ENCODE data around the gene UROD. TPM values are rescaled to one million over a fixed set of nuclear protein-coding genes. Genes with fewer than 3 reads are reported as not detected.

Gene UROD
- total and polyA plus RNA-seq, 8 donors = 13.4 to 132 (median 68.9) TPM

Other genes starting within 250 kb of the UROD start
- gene RPS8, start 236.7 kb upstream of the UROD start, total RNA-seq = 1,000 to 10,000 TPM in 4 of 5 donors, 100 to 1,000 TPM in 1; 322 to 2,657 (median 1,647) TPM
- 1,000 to 10,000 TPM; 2,591 to 3,429 (median 3,008) TPM for gene RPS8, start 236.7 kb upstream of the UROD start, polyA plus RNA-seq
- gene BEST4, start 224.1 kb upstream of the UROD start, total RNA-seq = 10 to 100 TPM in 1 of 5 donors, under 1 TPM in 1, not detected in 3; 0.87 to 60.0 TPM
- gene BEST4, start 224.1 kb upstream of the UROD start, polyA plus RNA-seq = under 1 TPM in 1 of 3 donors, not detected in 2; 0.35 TPM
- 10 to 100 TPM in 4 of 5 donors, under 1 TPM in 1; 0.58 to 30.4 (median 24.3) TPM for gene PLK3, start 211.9 kb upstream of the UROD start, total RNA-seq
- 10 to 100 TPM in 2 of 3 donors, 1 to 10 TPM in 1; 9.5 to 21.2 (median 13.5) TPM for gene PLK3, start 211.9 kb upstream of the UROD start, polyA plus RNA-seq
- gene DYNLT4, start 204.9 kb upstream of the UROD start, total RNA-seq = 10 to 100 TPM in 1 of 5 donors, not detected in 4; 25.5 TPM
- 1 to 10 TPM in 1 of 3 donors, under 1 TPM in 2; 0.38 to 4.4 (median 0.50) TPM for gene DYNLT4, start 204.9 kb upstream of the UROD start, polyA plus RNA-seq
- gene BTBD19, start 203.7 kb upstream of the UROD start, total RNA-seq = 1 to 10 TPM in 2 of 5 donors, under 1 TPM in 1, not detected in 2; 0.89 to 4.1 (median 2.9) TPM
- gene BTBD19, start 203.7 kb upstream of the UROD start, polyA plus RNA-seq = 1 to 10 TPM; 1.4 to 2.9 (median 2.8) TPM
- 1 to 10 TPM in 2 of 5 donors, under 1 TPM in 1, not detected in 2; under 0.01 to 2.3 (median 1.8) TPM for gene PTCH2, start 169.0 kb upstream of the UROD start, total RNA-seq
- under 1 TPM; 0.19 to 0.50 (median 0.31) TPM for gene PTCH2, start 169.0 kb upstream of the UROD start, polyA plus RNA-seq
- 100 to 1,000 TPM in 1 of 5 donors, 10 to 100 TPM in 1, 1 to 10 TPM in 2, under 1 TPM in 1; 0.58 to 294 (median 7.4) TPM for gene EIF2B3, start 25.7 kb upstream of the UROD start, total RNA-seq
- 10 to 100 TPM; 13.4 to 13.9 (median 13.4) TPM for gene EIF2B3, start 25.7 kb upstream of the UROD start, polyA plus RNA-seq
- 100 to 1,000 TPM in 1 of 5 donors, 10 to 100 TPM in 4; 15.6 to 104 (median 50.0) TPM for gene HECTD3, start 930 bp upstream of the UROD start, total RNA-seq
- gene HECTD3, start 930 bp upstream of the UROD start, polyA plus RNA-seq = 10 to 100 TPM; 23.4 to 31.5 (median 26.1) TPM
- gene ZSWIM5, start 194.4 kb downstream of the UROD start, total RNA-seq = 10 to 100 TPM in 1 of 5 donors, 1 to 10 TPM in 2, under 1 TPM in 2; 0.45 to 10.1 (median 2.2) TPM
- under 1 TPM; 0.75 to 0.98 (median 0.76) TPM for gene ZSWIM5, start 194.4 kb downstream of the UROD start, polyA plus RNA-seq

All from stomach (tissue), 8 donors.